Caco-2 (cell line): ENCODE measurements around the gene ELMOD1. TPM values are rescaled to one million over a fixed set of nuclear protein-coding genes. Genes with fewer than 3 reads are reported as not detected.

Source experiments
- BruUV-seq: library from RNA; stranded (reverse); fragments of 400-500 nt; replicated peaks from 2 replicates; lab custom pipeline; 2021; lab: Mats Ljungman, UMichigan
- CTCF ChIA-PET: fragments of 300-600 bp; sonication (Branson Sonifier 250); formaldehyde crosslinking; loops from one replicate; lab custom pipeline; 2022; ENCODE audit warnings: antibody characterized with exemption; lab: Charles Lee
- POLR2A ChIA-PET: fragments of 300-600 bp; sonication (Branson Sonifier 250); formaldehyde crosslinking; loops from one replicate; lab custom pipeline; 2022; ENCODE audit warnings: antibody characterized with exemption; lab: Charles Lee
- DNase-seq, 2 experiments: peaks; one replicate each; pipeline versions ENCODE4 v3.0.0 to v3.0.0-alpha.2; 2020 to 2022
- H3K27me3 ChIP-seq: replicated peaks from 2 replicates; pipeline ENCODE4 v1.6.0; 2011; ENCODE audit warnings: low read length; ENCODE audit not compliant: control insufficient read depth, insufficient read depth
- H3K36me3 ChIP-seq: 2 replicates; pipeline ENCODE4 v1.5.1; 2011; ENCODE audit warnings: low read length; ENCODE audit not compliant: control insufficient read depth, insufficient read depth
- H3K4me1 ChIP-seq: fragments of 250-450 bp; sonication (Bioruptor Pico); 2 replicates; pipeline ENCODE4 v1.5.1; 2020; ENCODE audit warnings: mild to moderate bottlenecking
- H3K4me3 ChIP-seq: 2 replicates; pipeline ENCODE4 v1.5.1; 2011; ENCODE audit warnings: low read depth, mild to moderate bottlenecking, control low read depth, low read length
- H3K9me3 ChIP-seq: fragments of 250-450 bp; sonication (Bioruptor Pico); 2 replicates; pipeline ENCODE4 v1.5.1; 2020; ENCODE audit warnings: mild to moderate bottlenecking, moderate library complexity
- H3K27ac Mint-ChIP-seq: one replicate; pipeline ENCODE4 v1.8.0; 2022; ENCODE audit warnings: mixed read lengths; ENCODE audit not compliant: unreplicated experiment
- H3K27me3 Mint-ChIP-seq: one replicate; pipeline ENCODE4 v1.8.0; 2022; ENCODE audit warnings: mixed read lengths; ENCODE audit not compliant: insufficient read depth, unreplicated experiment
- H3K36me3 Mint-ChIP-seq: one replicate; pipeline ENCODE4 v1.8.0; 2022; ENCODE audit warnings: mild to moderate bottlenecking, mixed read lengths; ENCODE audit not compliant: insufficient read depth, unreplicated experiment
- H3K4me1 Mint-ChIP-seq: one replicate; pipeline ENCODE4 v1.8.0; 2022; ENCODE audit warnings: low read depth, mixed read lengths; ENCODE audit not compliant: unreplicated experiment
- H3K4me3 Mint-ChIP-seq: one replicate; pipeline ENCODE4 v1.8.0; 2022; ENCODE audit warnings: mild to moderate bottlenecking, moderate library complexity, mixed read lengths; ENCODE audit not compliant: unreplicated experiment
- H3K9me3 Mint-ChIP-seq: one replicate; pipeline ENCODE4 v1.8.0; 2022; ENCODE audit warnings: mixed read lengths; ENCODE audit not compliant: unreplicated experiment
- intact Hi-C: fragments of 100-400 bp; cut with micrococcal nuclease; formaldehyde crosslinking; loops from one replicate; pipeline ENCODE4 v1.10.0; 2022; ENCODE audit not compliant: unreplicated experiment
- total RNA-seq: library from RNA; stranded (reverse); gene quantifications from 2 replicates; pipeline ENCODE4 v1.2.3, GENCODE V29; 2022
- TF ChIP-seq, protein P1 (sequence below), 2 experiments: fragments of 200-600 bp in 1 of 2; IDR thresholded peaks; 1 replicate in 1 of 2; 2 replicates in 1 of 2; pipeline versions ENCODE4 v1.5.1 to v1.8.0; 2011 to 2022; ENCODE audit warnings: antibody characterized with exemption in 1 of 2, control low read depth in 1 of 2, inconsistent platforms in 1 of 2, low read depth in 1 of 2, low read length in 1 of 2, mild to moderate bottlenecking in 1 of 2, moderate library complexity in 1 of 2; ENCODE audit not compliant: insufficient read depth in 1 of 2, severe bottlenecking in 1 of 2, unreplicated experiment in 1 of 2

The ELMOD1 gene
- total RNA-seq, 1 experiment from 2014 or later: not detected

DNA sequence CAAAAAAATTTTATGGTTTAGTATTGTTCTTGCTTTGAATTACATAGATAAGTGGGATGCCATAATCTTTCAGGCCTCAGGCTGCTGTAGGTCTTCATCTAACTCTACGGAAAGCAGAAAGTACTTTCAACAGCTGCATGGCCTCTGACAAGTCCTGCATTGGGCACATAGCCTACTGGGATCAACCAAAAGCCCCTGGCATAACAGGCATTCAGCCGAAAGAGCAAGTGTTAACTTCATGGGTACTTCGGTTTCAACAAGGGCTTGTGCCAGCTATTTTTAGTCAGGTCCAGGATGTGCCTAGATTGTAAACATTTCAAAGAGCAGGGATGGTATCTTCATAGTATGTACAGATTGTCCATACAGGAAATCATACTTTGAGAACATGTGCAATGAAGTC lies 117.8 kb downstream of the ELMOD1 start:
- H3K4me3 Mint-ChIP-seq: no peak overlapping the region
- H3K27me3 ChIP-seq: peaks cover 2% of the 10 kb centered on the region; the same call in 1 of the 2 replicates
- ChIA-PET POLR2A (no interaction called here), CTCF (no interaction called here)
- intact Hi-C loops: no loop called here
- no peaks in the 10 kb centered on the region for H3K4me1 Mint-ChIP-seq
- H3K9me3 Mint-ChIP-seq: no peaks in the 10 kb centered on the region
- BruUV-seq: no TSS peak
- H3K4me3 ChIP-seq: no peak overlapping the region
- no peaks in the 10 kb centered on the region for H3K36me3 ChIP-seq
- no peaks in the 10 kb centered on the region for H3K36me3 Mint-ChIP-seq
- H3K27ac Mint-ChIP-seq: no peak overlapping the region
- H3K9me3 ChIP-seq: no peaks in the 10 kb centered on the region
- peaks cover 14% of the 10 kb centered on the region for H3K27me3 Mint-ChIP-seq
- TF ChIP-seq, protein P1, sequence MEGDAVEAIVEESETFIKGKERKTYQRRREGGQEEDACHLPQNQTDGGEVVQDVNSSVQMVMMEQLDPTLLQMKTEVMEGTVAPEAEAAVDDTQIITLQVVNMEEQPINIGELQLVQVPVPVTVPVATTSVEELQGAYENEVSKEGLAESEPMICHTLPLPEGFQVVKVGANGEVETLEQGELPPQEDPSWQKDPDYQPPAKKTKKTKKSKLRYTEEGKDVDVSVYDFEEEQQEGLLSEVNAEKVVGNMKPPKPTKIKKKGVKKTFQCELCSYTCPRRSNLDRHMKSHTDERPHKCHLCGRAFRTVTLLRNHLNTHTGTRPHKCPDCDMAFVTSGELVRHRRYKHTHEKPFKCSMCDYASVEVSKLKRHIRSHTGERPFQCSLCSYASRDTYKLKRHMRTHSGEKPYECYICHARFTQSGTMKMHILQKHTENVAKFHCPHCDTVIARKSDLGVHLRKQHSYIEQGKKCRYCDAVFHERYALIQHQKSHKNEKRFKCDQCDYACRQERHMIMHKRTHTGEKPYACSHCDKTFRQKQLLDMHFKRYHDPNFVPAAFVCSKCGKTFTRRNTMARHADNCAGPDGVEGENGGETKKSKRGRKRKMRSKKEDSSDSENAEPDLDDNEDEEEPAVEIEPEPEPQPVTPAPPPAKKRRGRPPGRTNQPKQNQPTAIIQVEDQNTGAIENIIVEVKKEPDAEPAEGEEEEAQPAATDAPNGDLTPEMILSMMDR (IDR thresholded peaks at IDR 0.05; ENCODE audit: insufficient read depth in 1 of 2, low read depth in 1 of 2, low read length in 1 of 2, severe bottlenecking in 1 of 2, unreplicated experiment in 1 of 2): no peak
- DNase-seq: no peak
- H3K4me1 ChIP-seq: peaks cover 16% of the 10 kb centered on the region

DNA sequence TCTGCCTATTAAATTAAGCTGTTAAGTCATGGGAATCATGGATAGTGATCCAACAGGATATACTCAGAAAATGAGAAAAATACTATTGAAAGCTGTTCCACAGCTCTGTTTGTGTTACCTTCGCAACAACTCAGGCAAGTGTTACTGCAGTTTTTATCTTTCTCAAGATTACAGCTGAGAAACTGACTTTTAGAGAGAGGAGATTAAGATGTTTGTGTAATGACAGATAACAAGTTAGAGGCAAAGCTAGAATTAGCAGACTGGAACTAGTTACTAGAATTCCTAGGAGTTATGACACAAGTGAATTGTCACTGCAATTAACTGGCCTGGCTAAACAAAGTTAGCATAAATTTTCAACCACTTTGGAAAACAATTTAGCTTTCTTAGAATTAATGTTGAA lies 119.4 kb downstream of the ELMOD1 start:
- CTCF ChIA-PET: interaction anchor here (0.7 kb wide), 1 partner anchor 21 kb away, joined by 3 read pairs; no protein-coding TSS in a partner anchor
- Mint-ChIP-seq H3K27ac (no peak overlapping the region), H3K4me3 (no peak overlapping the region), H3K4me1 (no peaks in the 10 kb centered on the region), H3K36me3 (no peaks in the 10 kb centered on the region), H3K9me3 (no peaks in the 10 kb centered on the region), H3K27me3 (peaks cover 9% of the 10 kb centered on the region)
- Histone ChIP-seq H3K9me3 (no peaks in the 10 kb centered on the region), H3K4me1 (peaks cover 16% of the 10 kb centered on the region), H3K4me3 (no peak overlapping the region), H3K27me3 (peaks cover 2% of the 10 kb centered on the region; the same call in 1 of the 2 replicates), H3K36me3 (no peaks in the 10 kb centered on the region)
- no peak for DNase-seq
- POLR2A ChIA-PET: no interaction called here
- TF ChIP-seq, protein P1 (IDR thresholded peaks at IDR 0.05; ENCODE audit: insufficient read depth in 1 of 2, low read depth in 1 of 2, low read length in 1 of 2, severe bottlenecking in 1 of 2, unreplicated experiment in 1 of 2): no peak
- BruUV-seq: no TSS peak
- intact Hi-C loops: no loop called here

DNA sequence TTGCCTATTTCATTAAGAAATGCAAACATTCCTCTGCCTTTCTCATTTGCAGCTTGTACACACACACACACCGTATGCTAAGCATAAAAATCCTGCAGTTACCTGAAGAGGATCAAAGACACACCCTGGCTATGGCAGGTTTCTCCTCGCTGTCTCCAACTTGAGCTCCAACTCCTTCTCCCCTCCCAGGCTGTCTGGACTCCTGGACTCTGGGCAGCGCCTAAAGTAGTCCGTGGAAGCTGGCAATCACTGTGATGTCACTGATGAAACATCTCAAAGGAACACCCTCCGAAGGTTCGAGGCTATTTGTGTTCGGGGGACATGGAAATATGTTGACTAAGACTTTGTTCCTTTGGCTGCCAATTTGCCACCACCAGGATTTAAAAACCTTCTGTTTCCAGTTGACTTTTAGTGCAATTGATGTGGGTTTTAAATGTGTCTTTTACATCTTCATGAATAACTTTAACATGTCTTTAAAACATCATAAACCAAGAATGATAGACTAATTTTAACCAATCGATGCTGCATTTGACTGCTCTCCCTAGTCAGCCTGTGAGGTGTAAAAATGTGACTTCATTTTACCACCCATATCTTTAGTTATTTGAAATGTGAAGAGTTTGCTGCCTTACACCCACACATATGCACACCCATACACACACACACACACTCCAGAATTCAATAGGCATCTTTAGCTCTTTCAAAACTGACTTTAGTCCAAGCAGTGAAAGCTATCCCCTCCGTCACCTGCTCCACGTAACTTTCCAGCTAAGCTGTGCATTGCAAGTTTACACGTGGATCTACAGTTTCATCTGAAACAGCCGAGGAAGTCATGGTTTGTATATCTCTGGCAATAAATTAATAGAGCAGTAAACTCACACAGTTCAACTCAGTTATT lies 121.2 kb downstream of the ELMOD1 start, which contains the start of gene SLN:
Gene SLN (minus strand): TSS at position 196 of the 895 bp plus-strand sequence.
- peaks cover 14% of the 10 kb centered on the region for H3K27me3 Mint-ChIP-seq
- peak; percentile 15 to 56 for DNase-seq
- peaks cover 16% of the 10 kb centered on the region for H3K4me1 ChIP-seq
- BruUV-seq: no TSS peak
- H3K36me3 Mint-ChIP-seq: no peaks in the 10 kb centered on the region
- H3K4me3 Mint-ChIP-seq: no peak within 1 kb of the TSS
- H3K4me3 ChIP-seq: no peak within 1 kb of the TSS
- intact Hi-C loops: no loop called here
- TF ChIP-seq, protein P1 (IDR thresholded peaks at IDR 0.05; ENCODE audit: insufficient read depth in 1 of 2, low read depth in 1 of 2, low read length in 1 of 2, severe bottlenecking in 1 of 2, unreplicated experiment in 1 of 2): no peak
- H3K4me1 Mint-ChIP-seq: no peaks in the 10 kb centered on the region
- H3K9me3 ChIP-seq: no peaks in the 10 kb centered on the region
- no peaks in the 10 kb centered on the region for H3K9me3 Mint-ChIP-seq
- no peak within 1 kb of the TSS for H3K27ac Mint-ChIP-seq
- no peaks in the 10 kb centered on the region for H3K36me3 ChIP-seq
- ChIA-PET CTCF (no interaction called here), POLR2A (no interaction called here)
- peaks cover 2% of the 10 kb centered on the region; the same call in 1 of the 2 replicates for H3K27me3 ChIP-seq
